Activated CD8-positive, alpha-beta T cell treated with anti-CD3 and anti-CD28 coated beads for 36 hours (primary cell): ENCODE measurements around the gene CACNA1C. TPM values are rescaled to one million over a fixed set of nuclear protein-coding genes. Genes with fewer than 3 reads are reported as not detected.
A peak's percentile ranks its signal among the peaks of the same experiment; 100 is the strongest.

Experiments
- ATAC-seq: fragments of 200-7000 bp; cut with Tn5 transposase; one replicate; pipeline ENCODE4 v1.10.0; 2021; ENCODE audit warnings: mild to moderate bottlenecking, moderate library complexity
- CTCF ChIA-PET: fragments of 350-600 bp; sonication (Branson Sonifier 250); formaldehyde crosslinking; loops from one replicate; lab custom pipeline; 2021; ENCODE audit warnings: antibody characterized with exemption; lab: Charles Lee
- POLR2A ChIA-PET: fragments of 350-600 bp; sonication (Branson Sonifier 250); formaldehyde crosslinking; loops from one replicate; lab custom pipeline; 2021; ENCODE audit warnings: antibody characterized with exemption; lab: Charles Lee
- DNase-seq: peaks from one replicate; pipeline ENCODE4 v3.0.0-alpha.2; 2020
- H3K27ac Mint-ChIP-seq: one replicate; pipeline ENCODE4 v1.8.0; 2021; ENCODE audit warnings: mild to moderate bottlenecking, mixed read lengths
- H3K27me3 Mint-ChIP-seq: one replicate; pipeline ENCODE4 v1.8.0; 2021; ENCODE audit warnings: mixed read lengths
- H3K36me3 Mint-ChIP-seq: one replicate; pipeline ENCODE4 v1.8.0; 2021; ENCODE audit warnings: low read depth, mixed read lengths
- H3K4me1 Mint-ChIP-seq: one replicate; pipeline ENCODE4 v1.8.0; 2021; ENCODE audit warnings: low read depth, mixed read lengths
- H3K4me3 Mint-ChIP-seq: one replicate; pipeline ENCODE4 v1.8.0; 2021; ENCODE audit warnings: mild to moderate bottlenecking, moderate library complexity, mixed read lengths
- H3K9me3 Mint-ChIP-seq: one replicate; pipeline ENCODE4 v1.8.0; 2021; ENCODE audit warnings: mixed read lengths
- CTCF ChIP-seq: fragments of 200-600 bp; IDR thresholded peaks from one replicate; pipeline ENCODE4 v1.8.0; 2022; ENCODE audit warnings: antibody characterized with exemption, mild to moderate bottlenecking
- intact Hi-C: fragments of 100-400 bp; cut with micrococcal nuclease; formaldehyde crosslinking; loops from one replicate; pipeline ENCODE4 v1.10.0; 2022
- total RNA-seq, 2 experiments: library from RNA; stranded (reverse); gene quantifications; one replicate each; pipeline ENCODE4 v1.2.3, GENCODE V29; 2021

The CACNA1C gene
- total RNA-seq, 2 experiments from 2014 or later = 0.02 to 0.05 TPM

- peak; percentile 11 for DNase-seq
- no peaks in the 10 kb centered on the region for H3K9me3 Mint-ChIP-seq
- POLR2A ChIA-PET = no interaction called here
- no peaks in the 10 kb centered on the region for H3K27me3 Mint-ChIP-seq
- H3K4me1 Mint-ChIP-seq = peaks cover 2% of the 10 kb centered on the region
- H3K27ac Mint-ChIP-seq = no peak overlapping the region
- CTCF ChIA-PET = no interaction called here
- no peak overlapping the region for H3K4me3 Mint-ChIP-seq
- intact Hi-C loops = no loop called here
- no peak for TF ChIP-seq CTCF
- peak; percentile 62 for ATAC-seq
- no peaks in the 10 kb centered on the region for H3K36me3 Mint-ChIP-seq
Observed at GRCh38 chr12:2336409-2336829, 283.6 kb downstream of the CACNA1C start.

- Mint-ChIP-seq H3K9me3 (no peaks in the 10 kb centered on the region), H3K36me3 (no peaks in the 10 kb centered on the region), H3K4me1 (peaks cover 2% of the 10 kb centered on the region), H3K4me3 (no peak overlapping the region), H3K27ac (no peak overlapping the region), H3K27me3 (no peaks in the 10 kb centered on the region)
- DNase-seq = no peak
- CTCF ChIA-PET = no interaction called here
- no peak for ATAC-seq
- no peak for TF ChIP-seq CTCF
- POLR2A ChIA-PET = no interaction called here
- intact Hi-C loops = no loop called here
Observed at GRCh38 chr12:2337031-2338010, 284.5 kb downstream of the CACNA1C start.

- Mint-ChIP-seq H3K4me3 (no peak overlapping the region), H3K27me3 (no peaks in the 10 kb centered on the region), H3K4me1 (peaks cover 2% of the 10 kb centered on the region), H3K36me3 (no peaks in the 10 kb centered on the region), H3K27ac (no peak overlapping the region), H3K9me3 (no peaks in the 10 kb centered on the region)
- no peak for DNase-seq
- ChIA-PET CTCF (no interaction called here), POLR2A (no interaction called here)
- TF ChIP-seq CTCF = no peak
- ATAC-seq = no peak
- intact Hi-C loops = no loop called here
Observed at GRCh38 chr12:2338381-2338780, 285.6 kb downstream of the CACNA1C start.

- Mint-ChIP-seq H3K27me3 (no peaks in the 10 kb centered on the region), H3K36me3 (no peaks in the 10 kb centered on the region), H3K9me3 (no peaks in the 10 kb centered on the region), H3K27ac (no peak overlapping the region), H3K4me3 (no peak overlapping the region), H3K4me1 (peaks cover 2% of the 10 kb centered on the region)
- TF ChIP-seq CTCF = no peak
- intact Hi-C loops = no loop called here
- ChIA-PET POLR2A (no interaction called here), CTCF (interaction anchor here (1.1 kb wide), 1 partner anchor 57 kb away, joined by 3 read pairs; no protein-coding TSS in a partner anchor)
- ATAC-seq = no peak
- DNase-seq = no peak
Observed at GRCh38 chr12:2338991-2339431, 286.2 kb downstream of the CACNA1C start.
